ENCODE measurements around the gene LSM14A. TPM values are rescaled to one million over a fixed set of nuclear protein-coding genes. Genes with fewer than 3 reads are reported as not detected.

LSM14A gene
- total and polyA plus RNA-seq, 2 of the 13 experiments (the other 11 are each of a cell fraction or from before 2014, with no cell fraction given) = 77.0 to 83.6 TPM

- TF ChIP-seq HES4 (CRISPR knock-in tag; IDR thresholded peaks at IDR 0.05; ENCODE audit: borderline replicate concordance) (peak; percentile 13; the same call in 1 of the 2 replicates), HNRNPUL1 (IDR thresholded peaks at IDR 0.05; ENCODE audit: low read depth, low read length) (no peak), PITX1 (CRISPR knock-in tag; IDR thresholded peaks at IDR 0.05) (no peak), ZBTB21 (CRISPR knock-in tag; IDR thresholded peaks at IDR 0.05) (no peak), GABPB1 (CRISPR knock-in tag; IDR thresholded peaks at IDR 0.05) (peak; percentile 27; the same call in 1 of the 2 replicates), ARNT (IDR thresholded peaks at IDR 0.05) (no peak), ZNF580 (CRISPR knock-in tag; IDR thresholded peaks at IDR 0.05; ENCODE audit: borderline replicate concordance, low read depth) (no peak), MBNL3 (CRISPR knock-in tag; conservative IDR thresholded peaks at IDR 0.05) (no peak), CREB3 (CRISPR knock-in tag; IDR thresholded peaks at IDR 0.05) (no peak), ZNF331 (CRISPR knock-in tag; IDR thresholded peaks at IDR 0.05) (no peak), ZNF143 (CRISPR knock-in tag; IDR thresholded peaks at IDR 0.05) (no peak), ZNF839 (CRISPR knock-in tag; IDR thresholded peaks at IDR 0.05; ENCODE audit: borderline replicate concordance) (0 out of 2 replicates have a peak, but pooled peaks have one; percentile 22), RBM39 (IDR thresholded peaks at IDR 0.05; ENCODE audit: low read depth, low read length, poor library complexity, severe bottlenecking) (no peak), ZNF792 (CRISPR knock-in tag; IDR thresholded peaks at IDR 0.05) (no peak), IKZF1 (IDR thresholded peaks at IDR 0.05) (no peak), ZSCAN12 (CRISPR knock-in tag; IDR thresholded peaks at IDR 0.05) (no peak), ZNF124 (CRISPR knock-in tag; IDR thresholded peaks at IDR 0.05) (no peak), ZUFSP (CRISPR knock-in tag; IDR thresholded peaks at IDR 0.05; ENCODE audit: borderline replicate concordance) (no peak), KDM6A (CRISPR knock-in tag; IDR thresholded peaks at IDR 0.05; ENCODE audit: low read depth) (no peak), FOXP1 (IDR thresholded peaks at IDR 0.05) (no peak), FOXP1 (CRISPR knock-in tag; IDR thresholded peaks at IDR 0.05) (no peak)
- TF ChIP-seq, protein P1, sequence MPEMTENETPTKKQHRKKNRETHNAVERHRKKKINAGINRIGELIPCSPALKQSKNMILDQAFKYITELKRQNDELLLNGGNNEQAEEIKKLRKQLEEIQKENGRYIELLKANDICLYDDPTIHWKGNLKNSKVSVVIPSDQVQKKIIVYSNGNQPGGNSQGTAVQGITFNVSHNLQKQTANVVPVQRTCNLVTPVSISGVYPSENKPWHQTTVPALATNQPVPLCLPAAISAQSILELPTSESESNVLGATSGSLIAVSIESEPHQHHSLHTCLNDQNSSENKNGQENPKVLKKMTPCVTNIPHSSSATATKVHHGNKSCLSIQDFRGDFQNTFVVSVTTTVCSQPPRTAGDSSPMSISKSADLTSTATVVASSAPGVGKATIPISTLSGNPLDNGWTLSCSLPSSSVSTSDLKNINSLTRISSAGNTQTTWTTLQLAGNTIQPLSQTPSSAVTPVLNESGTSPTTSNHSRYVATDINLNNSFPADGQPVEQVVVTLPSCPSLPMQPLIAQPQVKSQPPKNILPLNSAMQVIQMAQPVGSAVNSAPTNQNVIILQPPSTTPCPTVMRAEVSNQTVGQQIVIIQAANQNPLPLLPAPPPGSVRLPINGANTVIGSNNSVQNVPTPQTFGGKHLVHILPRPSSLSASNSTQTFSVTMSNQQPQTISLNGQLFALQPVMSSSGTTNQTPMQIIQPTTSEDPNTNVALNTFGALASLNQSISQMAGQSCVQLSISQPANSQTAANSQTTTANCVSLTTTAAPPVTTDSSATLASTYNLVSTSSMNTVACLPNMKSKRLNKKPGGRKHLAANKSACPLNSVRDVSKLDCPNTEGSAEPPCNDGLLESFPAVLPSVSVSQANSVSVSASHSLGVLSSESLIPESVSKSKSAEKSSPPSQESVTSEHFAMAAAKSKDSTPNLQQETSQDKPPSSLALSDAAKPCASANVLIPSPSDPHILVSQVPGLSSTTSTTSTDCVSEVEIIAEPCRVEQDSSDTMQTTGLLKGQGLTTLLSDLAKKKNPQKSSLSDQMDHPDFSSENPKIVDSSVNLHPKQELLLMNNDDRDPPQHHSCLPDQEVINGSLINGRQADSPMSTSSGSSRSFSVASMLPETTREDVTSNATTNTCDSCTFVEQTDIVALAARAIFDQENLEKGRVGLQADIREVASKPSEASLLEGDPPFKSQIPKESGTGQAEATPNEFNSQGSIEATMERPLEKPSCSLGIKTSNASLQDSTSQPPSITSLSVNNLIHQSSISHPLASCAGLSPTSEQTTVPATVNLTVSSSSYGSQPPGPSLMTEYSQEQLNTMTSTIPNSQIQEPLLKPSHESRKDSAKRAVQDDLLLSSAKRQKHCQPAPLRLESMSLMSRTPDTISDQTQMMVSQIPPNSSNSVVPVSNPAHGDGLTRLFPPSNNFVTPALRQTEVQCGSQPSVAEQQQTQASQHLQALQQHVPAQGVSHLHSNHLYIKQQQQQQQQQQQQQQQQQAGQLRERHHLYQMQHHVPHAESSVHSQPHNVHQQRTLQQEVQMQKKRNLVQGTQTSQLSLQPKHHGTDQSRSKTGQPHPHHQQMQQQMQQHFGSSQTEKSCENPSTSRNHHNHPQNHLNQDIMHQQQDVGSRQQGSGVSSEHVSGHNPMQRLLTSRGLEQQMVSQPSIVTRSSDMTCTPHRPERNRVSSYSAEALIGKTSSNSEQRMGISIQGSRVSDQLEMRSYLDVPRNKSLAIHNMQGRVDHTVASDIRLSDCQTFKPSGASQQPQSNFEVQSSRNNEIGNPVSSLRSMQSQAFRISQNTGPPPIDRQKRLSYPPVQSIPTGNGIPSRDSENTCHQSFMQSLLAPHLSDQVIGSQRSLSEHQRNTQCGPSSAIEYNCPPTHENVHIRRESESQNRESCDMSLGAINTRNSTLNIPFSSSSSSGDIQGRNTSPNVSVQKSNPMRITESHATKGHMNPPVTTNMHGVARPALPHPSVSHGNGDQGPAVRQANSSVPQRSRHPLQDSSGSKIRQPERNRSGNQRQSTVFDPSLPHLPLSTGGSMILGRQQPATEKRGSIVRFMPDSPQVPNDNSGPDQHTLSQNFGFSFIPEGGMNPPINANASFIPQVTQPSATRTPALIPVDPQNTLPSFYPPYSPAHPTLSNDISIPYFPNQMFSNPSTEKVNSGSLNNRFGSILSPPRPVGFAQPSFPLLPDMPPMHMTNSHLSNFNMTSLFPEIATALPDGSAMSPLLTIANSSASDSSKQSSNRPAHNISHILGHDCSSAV (CRISPR knock-in tag; IDR thresholded peaks at IDR 0.05; ENCODE audit: borderline replicate concordance) = no peak
Observed at GRCh38 chr19:34172661-34173192, 423 bp downstream of the LSM14A start (continued).
